Peyer's patch (tissue), 4 donors: ENCODE data around the gene NDRG3.

ENCODE experiments used
- POLR2A ChIP-seq, 2 donors: fragments of 450-650 bp; IDR thresholded peaks; one replicate each; pipeline ENCODE4 v1.5.1; 2017; ENCODE audit warnings: antibody characterized with exemption in 2 of 2, mild to moderate bottlenecking in 2 of 2, moderate library complexity in 2 of 2
- TF ChIP-seq, protein P1 (sequence below), 6 experiments: fragments of 450-650 bp in 4 of 6; fragments of 200-600 bp in 2 of 6; sonication (generic) in 1 of 6; IDR thresholded peaks; one replicate each; pipeline ENCODE4 v1.5.1; 2017 to 2019; ENCODE audit warnings: antibody characterized with exemption in 6 of 6, mild to moderate bottlenecking in 3 of 6, moderate library complexity in 1 of 6

GRCh38 chr20:36728986-36729385, 16.9 kb downstream of the NDRG3 start:
- TF ChIP-seq, protein P1, sequence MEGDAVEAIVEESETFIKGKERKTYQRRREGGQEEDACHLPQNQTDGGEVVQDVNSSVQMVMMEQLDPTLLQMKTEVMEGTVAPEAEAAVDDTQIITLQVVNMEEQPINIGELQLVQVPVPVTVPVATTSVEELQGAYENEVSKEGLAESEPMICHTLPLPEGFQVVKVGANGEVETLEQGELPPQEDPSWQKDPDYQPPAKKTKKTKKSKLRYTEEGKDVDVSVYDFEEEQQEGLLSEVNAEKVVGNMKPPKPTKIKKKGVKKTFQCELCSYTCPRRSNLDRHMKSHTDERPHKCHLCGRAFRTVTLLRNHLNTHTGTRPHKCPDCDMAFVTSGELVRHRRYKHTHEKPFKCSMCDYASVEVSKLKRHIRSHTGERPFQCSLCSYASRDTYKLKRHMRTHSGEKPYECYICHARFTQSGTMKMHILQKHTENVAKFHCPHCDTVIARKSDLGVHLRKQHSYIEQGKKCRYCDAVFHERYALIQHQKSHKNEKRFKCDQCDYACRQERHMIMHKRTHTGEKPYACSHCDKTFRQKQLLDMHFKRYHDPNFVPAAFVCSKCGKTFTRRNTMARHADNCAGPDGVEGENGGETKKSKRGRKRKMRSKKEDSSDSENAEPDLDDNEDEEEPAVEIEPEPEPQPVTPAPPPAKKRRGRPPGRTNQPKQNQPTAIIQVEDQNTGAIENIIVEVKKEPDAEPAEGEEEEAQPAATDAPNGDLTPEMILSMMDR (IDR thresholded peaks at IDR 0.05) = no peak
- TF ChIP-seq POLR2A (IDR thresholded peaks at IDR 0.05) = no peak
